ENCODE data around the gene DLG2. TPM values are rescaled to one million over a fixed set of nuclear protein-coding genes. Genes with fewer than 3 reads are reported as not detected.

DLG2 gene
- total and polyA plus RNA-seq, 4 experiments from 2014 or later: 0.78 to 2.7 (median 1.9) TPM

- Histone ChIP-seq H3K36me3 (ENCODE audit: insufficient read depth, low read length) (no peaks in the 10 kb centered on the region), H3K9me3 (ENCODE audit: control insufficient read depth in 1 of 2, low read length in 2 of 2) (no peaks in the 10 kb centered on the region), H3K27me3 (ENCODE audit: insufficient read depth, low read length) (no peaks in the 10 kb centered on the region), H3K4me3 (ENCODE audit: low read length in 2 of 2) (no peak overlapping the region), H3K4me1 (ENCODE audit: insufficient read depth, low read length) (no peaks in the 10 kb centered on the region), H3K27ac (ENCODE audit: low read depth, low read length) (no peak overlapping the region)
- H3K9me3 Mint-ChIP-seq: peaks cover 5 to 16% (median 8%) of the 10 kb centered on the region in 8 donors
- H3K27ac Mint-ChIP-seq: no peak overlapping the region
- no peak for DNase-seq
- POLR2A ChIA-PET (ENCODE audit: partially characterized antibody): no interaction called here
- H3K27me3 Mint-ChIP-seq: no peaks in the 10 kb centered on the region
- CTCF ChIA-PET (ENCODE audit: partially characterized antibody): no interaction called here
- no peak overlapping the region for H3K4me3 Mint-ChIP-seq
- no peaks in the 10 kb centered on the region for H3K36me3 Mint-ChIP-seq
- H3K4me1 Mint-ChIP-seq: no peaks in the 10 kb centered on the region
- intact Hi-C loops (cut with micrococcal nuclease): no loop called here
Measured at GRCh38 chr11:84130646-84131427, 1496.3 kb downstream of the DLG2 start.

DNA sequence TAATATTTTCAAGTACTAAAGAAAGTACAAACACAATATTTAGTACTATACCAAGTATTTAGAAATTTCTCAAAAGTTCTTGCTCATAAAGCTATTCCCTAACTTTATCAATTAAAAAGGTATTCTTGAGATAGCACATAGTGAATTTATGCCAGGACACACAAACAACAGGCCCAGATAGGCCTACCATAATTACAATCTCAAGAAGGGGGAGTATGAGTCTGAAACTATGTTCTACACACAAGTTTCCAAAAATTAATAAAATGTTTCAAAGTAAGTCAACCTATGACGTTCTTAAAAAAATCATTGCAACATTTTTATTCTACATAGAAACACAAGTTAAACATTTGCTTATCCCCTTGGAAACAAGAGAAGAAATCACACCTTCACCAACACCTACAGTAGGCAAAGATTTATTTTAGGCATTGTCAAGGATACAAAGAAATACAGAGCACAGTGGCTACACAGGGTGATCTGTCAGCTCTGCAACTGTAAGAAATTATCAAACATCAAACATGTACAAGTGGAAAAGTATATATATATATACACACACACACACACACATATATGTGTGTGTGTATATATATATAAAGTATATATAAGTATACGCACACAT, 1497.1 kb downstream of the DLG2 start:
- Mint-ChIP-seq H3K9me3 (peaks cover 3 to 16% (median 6%) of the 10 kb centered on the region in 8 donors), H3K4me1 (no peaks in the 10 kb centered on the region), H3K4me3 (no peak overlapping the region), H3K36me3 (no peaks in the 10 kb centered on the region), H3K27ac (no peak overlapping the region), H3K27me3 (no peaks in the 10 kb centered on the region)
- CTCF ChIA-PET (ENCODE audit: partially characterized antibody): no interaction called here
- no peaks in the 10 kb centered on the region for H3K36me3 ChIP-seq (ENCODE audit: insufficient read depth, low read length)
- H3K4me3 ChIP-seq (ENCODE audit: low read length in 2 of 2): no peak overlapping the region
- no peaks in the 10 kb centered on the region for H3K27me3 ChIP-seq (ENCODE audit: insufficient read depth, low read length)
- no peak overlapping the region for H3K27ac ChIP-seq (ENCODE audit: low read depth, low read length)
- H3K9me3 ChIP-seq (ENCODE audit: control insufficient read depth in 1 of 2, low read length in 2 of 2): no peaks in the 10 kb centered on the region
- intact Hi-C loops (cut with micrococcal nuclease): no loop called here
- no peaks in the 10 kb centered on the region for H3K4me1 ChIP-seq (ENCODE audit: insufficient read depth, low read length)
- no peak for DNase-seq
- POLR2A ChIA-PET (ENCODE audit: partially characterized antibody): no interaction called here

GRCh38 chr11:84128840-84129239, 1498.3 kb downstream of the DLG2 start:
- Histone ChIP-seq H3K4me3 (ENCODE audit: low read length in 2 of 2) (no peak overlapping the region), H3K4me1 (ENCODE audit: insufficient read depth, low read length) (no peaks in the 10 kb centered on the region), H3K27ac (ENCODE audit: low read depth, low read length) (no peak overlapping the region), H3K9me3 (ENCODE audit: control insufficient read depth in 1 of 2, low read length in 2 of 2) (no peaks in the 10 kb centered on the region), H3K27me3 (ENCODE audit: insufficient read depth, low read length) (no peaks in the 10 kb centered on the region), H3K36me3 (ENCODE audit: insufficient read depth, low read length) (no peaks in the 10 kb centered on the region)
- intact Hi-C loops (cut with micrococcal nuclease): no loop called here
- no peak for DNase-seq
- H3K27ac Mint-ChIP-seq: no peak overlapping the region
- H3K9me3 Mint-ChIP-seq: peaks cover 5 to 17% (median 8%) of the 10 kb centered on the region in 8 donors
- ChIA-PET CTCF (ENCODE audit: partially characterized antibody) (no interaction called here), POLR2A (ENCODE audit: partially characterized antibody) (no interaction called here)
- no peaks in the 10 kb centered on the region for H3K36me3 Mint-ChIP-seq
- no peaks in the 10 kb centered on the region for H3K4me1 Mint-ChIP-seq
- H3K4me3 Mint-ChIP-seq: no peak overlapping the region
- H3K27me3 Mint-ChIP-seq: no peaks in the 10 kb centered on the region

DNA sequence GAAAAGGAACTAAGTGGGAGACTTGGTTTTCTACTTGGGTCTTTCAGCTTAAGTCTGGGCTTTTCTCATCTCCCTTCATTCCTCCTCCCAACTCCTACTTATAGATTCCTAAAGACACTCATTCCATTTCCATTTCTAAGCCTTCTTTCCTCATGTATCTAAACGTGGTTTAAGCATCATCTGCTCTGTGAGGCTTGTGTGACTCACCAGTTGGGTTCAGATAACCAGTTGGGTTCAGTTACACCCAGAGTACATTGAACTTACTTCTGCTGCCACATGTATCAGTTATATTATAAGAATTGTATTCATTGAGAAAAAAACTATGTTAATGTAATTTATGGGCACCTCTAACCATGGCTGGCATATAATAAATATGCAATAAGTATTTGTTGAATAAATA, 1509.8 kb downstream of the DLG2 start:
- H3K27ac ChIP-seq (ENCODE audit: low read depth, low read length): no peak overlapping the region
- Mint-ChIP-seq H3K27me3 (no peaks in the 10 kb centered on the region), H3K27ac (no peak overlapping the region), H3K4me1 (no peaks in the 10 kb centered on the region), H3K4me3 (no peak overlapping the region), H3K9me3 (peaks cover 0 to 22% (median 12%) of the 10 kb centered on the region in 8 donors), H3K36me3 (no peaks in the 10 kb centered on the region)
- ChIA-PET CTCF (ENCODE audit: partially characterized antibody) (no interaction called here), POLR2A (ENCODE audit: partially characterized antibody) (no interaction called here)
- H3K36me3 ChIP-seq (ENCODE audit: insufficient read depth, low read length): no peaks in the 10 kb centered on the region
- intact Hi-C loops (cut with micrococcal nuclease): no loop called here
- no peaks in the 10 kb centered on the region for H3K9me3 ChIP-seq (ENCODE audit: control insufficient read depth in 1 of 2, low read length in 2 of 2)
- DNase-seq: no peak
- no peak overlapping the region for H3K4me3 ChIP-seq (ENCODE audit: low read length in 2 of 2)
- no peaks in the 10 kb centered on the region for H3K4me1 ChIP-seq (ENCODE audit: insufficient read depth, low read length)
- H3K27me3 ChIP-seq (ENCODE audit: insufficient read depth, low read length): no peaks in the 10 kb centered on the region

GRCh38 chr11:84106541-84106940, 1520.6 kb downstream of the DLG2 start:
- intact Hi-C loops (cut with micrococcal nuclease): no loop called here
- H3K4me3 Mint-ChIP-seq: no peak overlapping the region
- POLR2A ChIA-PET (ENCODE audit: partially characterized antibody): no interaction called here
- H3K27me3 Mint-ChIP-seq: no peaks in the 10 kb centered on the region
- DNase-seq: no peak
- no peaks in the 10 kb centered on the region for H3K4me1 ChIP-seq (ENCODE audit: insufficient read depth, low read length)
- no peaks in the 10 kb centered on the region for H3K9me3 ChIP-seq (ENCODE audit: control insufficient read depth in 1 of 2, low read length in 2 of 2)
- no peaks in the 10 kb centered on the region for H3K36me3 Mint-ChIP-seq
- H3K27me3 ChIP-seq (ENCODE audit: insufficient read depth, low read length): no peaks in the 10 kb centered on the region
- CTCF ChIA-PET (ENCODE audit: partially characterized antibody): no interaction called here
- no peaks in the 10 kb centered on the region for H3K36me3 ChIP-seq (ENCODE audit: insufficient read depth, low read length)
- no peak overlapping the region for H3K27ac Mint-ChIP-seq
- H3K4me1 Mint-ChIP-seq: no peaks in the 10 kb centered on the region
- peaks cover under 1 to 13% (median 7%) of the 10 kb centered on the region in 8 donors for H3K9me3 Mint-ChIP-seq
- H3K4me3 ChIP-seq (ENCODE audit: low read length in 2 of 2): no peak overlapping the region
- H3K27ac ChIP-seq (ENCODE audit: low read depth, low read length): no peak overlapping the region

- no peak overlapping the region for H3K4me3 Mint-ChIP-seq
- no peak overlapping the region for H3K27ac ChIP-seq (ENCODE audit: low read depth, low read length)
- H3K4me3 ChIP-seq (ENCODE audit: low read length in 2 of 2): no peak overlapping the region
- CTCF ChIA-PET (ENCODE audit: partially characterized antibody): no interaction called here
- no peak for DNase-seq
- no peaks in the 10 kb centered on the region for H3K27me3 ChIP-seq (ENCODE audit: insufficient read depth, low read length)
- peaks cover 0 to 16% (median 7%) of the 10 kb centered on the region in 8 donors for H3K9me3 Mint-ChIP-seq
- no peaks in the 10 kb centered on the region for H3K27me3 Mint-ChIP-seq
- H3K27ac Mint-ChIP-seq: no peak overlapping the region
- H3K36me3 ChIP-seq (ENCODE audit: insufficient read depth, low read length): no peaks in the 10 kb centered on the region
- H3K4me1 ChIP-seq (ENCODE audit: insufficient read depth, low read length): no peaks in the 10 kb centered on the region
- no peaks in the 10 kb centered on the region for H3K36me3 Mint-ChIP-seq
- no peaks in the 10 kb centered on the region for H3K4me1 Mint-ChIP-seq
- intact Hi-C loops (cut with micrococcal nuclease): no loop called here
- POLR2A ChIA-PET (ENCODE audit: partially characterized antibody): no interaction called here
- no peaks in the 10 kb centered on the region for H3K9me3 ChIP-seq (ENCODE audit: control insufficient read depth in 1 of 2, low read length in 2 of 2)
Measured at GRCh38 chr11:84105148-84105547, 1522.0 kb downstream of the DLG2 start.

DNA sequence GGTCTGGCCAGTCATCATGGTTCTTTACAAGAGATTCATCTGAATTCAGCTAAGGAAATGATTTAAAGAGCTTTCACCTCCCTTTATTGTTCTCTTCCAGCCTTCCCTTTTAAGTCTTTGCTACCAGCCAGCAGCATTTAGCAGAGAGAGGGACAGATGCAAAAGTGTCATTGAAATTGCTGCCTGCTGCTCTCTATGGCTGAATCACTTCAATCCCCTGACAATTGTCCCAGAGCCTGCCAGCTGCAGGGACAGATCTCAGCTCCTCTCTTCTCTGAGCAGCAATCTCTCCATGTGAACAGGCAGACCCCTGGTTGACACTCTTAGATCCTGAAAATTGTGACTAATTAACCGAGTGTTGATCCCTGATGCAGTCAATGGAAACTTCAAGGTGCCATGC, 1524.0 kb downstream of the DLG2 start:
- ChIA-PET POLR2A (ENCODE audit: partially characterized antibody) (no interaction called here), CTCF (ENCODE audit: partially characterized antibody) (no interaction called here)
- Mint-ChIP-seq H3K27ac (no peak overlapping the region), H3K36me3 (no peaks in the 10 kb centered on the region), H3K27me3 (no peaks in the 10 kb centered on the region), H3K9me3 (peaks cover 0 to 20% (median 7%) of the 10 kb centered on the region in 8 donors), H3K4me3 (no peak overlapping the region), H3K4me1 (no peaks in the 10 kb centered on the region)
- DNase-seq: no peak
- no peaks in the 10 kb centered on the region for H3K27me3 ChIP-seq (ENCODE audit: insufficient read depth, low read length)
- no peaks in the 10 kb centered on the region for H3K36me3 ChIP-seq (ENCODE audit: insufficient read depth, low read length)
- no peak overlapping the region for H3K27ac ChIP-seq (ENCODE audit: low read depth, low read length)
- intact Hi-C loops (cut with micrococcal nuclease): no loop called here
- no peaks in the 10 kb centered on the region for H3K9me3 ChIP-seq (ENCODE audit: control insufficient read depth in 1 of 2, low read length in 2 of 2)
- H3K4me1 ChIP-seq (ENCODE audit: insufficient read depth, low read length): no peaks in the 10 kb centered on the region
- H3K4me3 ChIP-seq (ENCODE audit: low read length in 2 of 2): no peak overlapping the region

Data from CD4-positive, alpha-beta memory T cell (primary cell).